Left lung (tissue), 10 donors: ENCODE data around the gene NCCRP1. TPM values are rescaled to one million over a fixed set of nuclear protein-coding genes. Genes with fewer than 3 reads are reported as not detected.

Experiments
- ATAC-seq: fragments of 200-7000 bp; cut with Tn5 transposase; one replicate; pipeline ENCODE4 v1.9.1; 2020; ENCODE audit warnings: moderate library complexity
- DNase-seq, 4 donors: peaks; one replicate each; pipeline ENCODE4 v3.0.0-alpha.2; 2013 to 2020
- H3K27ac ChIP-seq, 2 donors: fragments of 200-600 bp; sonication (generic) in 1 of 2; one replicate each; pipeline versions ENCODE4 v1.5.0 to v1.8.0; 2020 to 2021
- H3K27me3 ChIP-seq, 2 donors: fragments of 200-600 bp; sonication (generic) in 1 of 2; one replicate each; pipeline versions ENCODE4 v1.5.0 to v1.8.0; 2020 to 2021
- H3K36me3 ChIP-seq, 2 donors: fragments of 200-600 bp; sonication (generic) in 1 of 2; one replicate each; pipeline versions ENCODE4 v1.5.0 to v1.8.0; 2020 to 2021
- H3K4me1 ChIP-seq, 2 donors: fragments of 200-600 bp; one replicate each; pipeline ENCODE4 v1.8.0; 2021
- H3K4me3 ChIP-seq, 2 donors: fragments of 200-600 bp; sonication (generic) in 1 of 2; one replicate each; pipeline versions ENCODE4 v1.5.0 to v1.8.0; 2020 to 2021; ENCODE audit warnings: mild to moderate bottlenecking in 1 of 2
- H3K9me3 ChIP-seq, 2 donors: fragments of 200-600 bp; sonication (generic) in 1 of 2; one replicate each; pipeline versions ENCODE4 v1.5.0 to v1.8.0; 2020 to 2021
- CTCF ChIP-seq, 2 donors: fragments of 200-600 bp; sonication (generic) in 1 of 2; IDR thresholded peaks; one replicate each; pipeline versions ENCODE4 v1.5.0 to v1.8.0; 2021; ENCODE audit warnings: antibody characterized with exemption in 2 of 2
- intact Hi-C, 2 donors: fragments of 100-400 bp; cut with DNase I; formaldehyde crosslinking; loops; one replicate each; pipeline versions ENCODE4 v1.11.2 to v1.14.2; 2022
- polyA plus RNA-seq, 6 donors: library from polyadenylated mRNA; unstranded; fragments of 120-200 nt; gene quantifications; one replicate each; pipeline ENCODE4 v1.2.1, GENCODE V29; 2013; ENCODE audit not compliant: insufficient read length in 6 of 6
- total RNA-seq, 2 donors: library from RNA; stranded (reverse); fragmentation: NEBNext Ultra II Directional; extraction: Animal tissue kit (Norgen Biotek cat#: 25700); gene quantifications; one replicate each; pipeline ENCODE4 v1.2.1, GENCODE V29; 2021
- donor health status: DM: no; HTN: yes; CAD: no.
- donor health status: DM: no; HTN: no; CAD: no.

NCCRP1 gene
- total and polyA plus RNA-seq, 8 donors, result 0.17 to 0.30 (median 0.22) TPM; not detected in 2

- ATAC-seq (no peak), DNase-seq (no peak)
- Histone ChIP-seq H3K36me3 (peaks cover 0 to 57% of the 10 kb centered on the region in 2 donors), H3K27me3 (no peaks in the 10 kb centered on the region), H3K4me1 (no peaks in the 10 kb centered on the region), H3K9me3 (no peaks in the 10 kb centered on the region), H3K4me3 (no peak overlapping the region), H3K27ac (no peak overlapping the region)
- intact Hi-C loops, result no loop called here
- no peak for TF ChIP-seq CTCF (IDR thresholded peaks at IDR 0.05)
Observed at GRCh38 chr19:39180749-39181148, 16.0 kb upstream of the NCCRP1 start.

GRCh38 chr19:39181500-39182173 lies 15.1 kb upstream of the NCCRP1 start:
- H3K4me1 ChIP-seq, result no peaks in the 10 kb centered on the region
- ATAC-seq (peak; percentile 26), DNase-seq (no peak)
- no peak overlapping the region for H3K4me3 ChIP-seq
- peaks cover 0 to 48% of the 10 kb centered on the region in 2 donors for H3K36me3 ChIP-seq
- H3K9me3 ChIP-seq, result no peaks in the 10 kb centered on the region
- intact Hi-C loops, result no loop called here
- H3K27ac ChIP-seq, result no peak overlapping the region
- H3K27me3 ChIP-seq, result no peaks in the 10 kb centered on the region
- TF ChIP-seq CTCF (IDR thresholded peaks at IDR 0.05), result no peak

GRCh38 chr19:39182174-39182505 lies 14.6 kb upstream of the NCCRP1 start:
- H3K27me3 ChIP-seq, result no peaks in the 10 kb centered on the region
- intact Hi-C loops, result no loop called here
- H3K36me3 ChIP-seq, result peaks cover 0 to 43% of the 10 kb centered on the region in 2 donors
- H3K9me3 ChIP-seq, result no peaks in the 10 kb centered on the region
- H3K4me1 ChIP-seq, result no peaks in the 10 kb centered on the region
- DNase-seq (no peak), ATAC-seq (peak; percentile 76)
- H3K27ac ChIP-seq, result no peak overlapping the region
- H3K4me3 ChIP-seq, result no peak overlapping the region
- TF ChIP-seq CTCF (IDR thresholded peaks at IDR 0.05), result no peak

GRCh38 chr19:39183104-39183503 lies 13.7 kb upstream of the NCCRP1 start:
- Histone ChIP-seq H3K27me3 (no peaks in the 10 kb centered on the region), H3K4me3 (no peak overlapping the region), H3K4me1 (no peaks in the 10 kb centered on the region), H3K9me3 (no peaks in the 10 kb centered on the region), H3K27ac (no peak overlapping the region), H3K36me3 (peaks cover 0 to 33% of the 10 kb centered on the region in 2 donors)
- no peak for DNase-seq
- intact Hi-C loops, result no loop called here
- ATAC-seq, result no peak
- no peak for TF ChIP-seq CTCF (IDR thresholded peaks at IDR 0.05)

GRCh38 chr19:39186391-39186790 lies 10.4 kb upstream of the NCCRP1 start:
- Histone ChIP-seq H3K27ac (no peak overlapping the region), H3K36me3 (peaks cover 0 to 1% of the 10 kb centered on the region in 2 donors), H3K4me1 (no peaks in the 10 kb centered on the region), H3K9me3 (no peaks in the 10 kb centered on the region), H3K27me3 (peaks cover 3 to 17% of the 10 kb centered on the region in 2 donors), H3K4me3 (no peak overlapping the region)
- no peak for TF ChIP-seq CTCF (IDR thresholded peaks at IDR 0.05)
- intact Hi-C loops, result loop anchor here in 1 of 2 donors (5.0 kb wide), 1 partner anchor 64 kb away; no protein-coding TSS in a partner anchor
- DNase-seq (no peak), ATAC-seq (no peak)
